GM23248 (cell line): Measurements from ENCODE around the gene LTBP3.

Experiments
- EZH2 ChIP-seq: fragments of 200-600 bp; sonication (generic); IDR thresholded peaks from 2 replicates; pipeline ENCODE4 v1.6.1; 2018; ENCODE audit warnings: antibody characterized with exemption, mild to moderate bottlenecking; ENCODE audit not compliant: insufficient read depth, poor library complexity, severe bottlenecking
- EZH2phosphoT487 ChIP-seq: fragments of 200-600 bp; sonication (generic); IDR thresholded peaks from 2 replicates; pipeline ENCODE4 v1.6.1; 2018; ENCODE audit warnings: antibody characterized with exemption, moderate library complexity, mild to moderate bottlenecking, low read depth; ENCODE audit not compliant: insufficient read depth

GRCh38 chr11:65535102-65535501, 23.1 kb downstream of the LTBP3 start:
- TF ChIP-seq EZH2: no peak
- TF ChIP-seq EZH2phosphoT487: no peak
